Tibial nerve (tissue), 3 donors: ENCODE results near the gene TSEN54.

Experiments used
- CTCF ChIP-seq, 5 experiments: fragments of 200-600 bp in 3 of 5; fragments of 450-650 bp in 2 of 5; sonication (generic) in 3 of 5; IDR thresholded peaks; one replicate each; pipeline ENCODE4 v1.5.1; 2016 to 2019; ENCODE audit warnings: antibody characterized with exemption in 5 of 5, mild to moderate bottlenecking in 3 of 5, moderate library complexity in 2 of 5
- POLR2A ChIP-seq, 2 donors: fragments of 450-650 bp; IDR thresholded peaks; one replicate each; pipeline ENCODE4 v1.6.1; 2017; ENCODE audit warnings: antibody characterized with exemption in 2 of 2, mild to moderate bottlenecking in 2 of 2, moderate library complexity in 2 of 2

- TF ChIP-seq CTCF (IDR thresholded peaks at IDR 0.05): no peak
- no peak for TF ChIP-seq POLR2A (IDR thresholded peaks at IDR 0.05)
Measured at GRCh38 chr17:75553295-75554110, 37.2 kb downstream of the TSEN54 start.
